ENCODE results near the gene OSBPL5.

OSBPL5 gene

DNA sequence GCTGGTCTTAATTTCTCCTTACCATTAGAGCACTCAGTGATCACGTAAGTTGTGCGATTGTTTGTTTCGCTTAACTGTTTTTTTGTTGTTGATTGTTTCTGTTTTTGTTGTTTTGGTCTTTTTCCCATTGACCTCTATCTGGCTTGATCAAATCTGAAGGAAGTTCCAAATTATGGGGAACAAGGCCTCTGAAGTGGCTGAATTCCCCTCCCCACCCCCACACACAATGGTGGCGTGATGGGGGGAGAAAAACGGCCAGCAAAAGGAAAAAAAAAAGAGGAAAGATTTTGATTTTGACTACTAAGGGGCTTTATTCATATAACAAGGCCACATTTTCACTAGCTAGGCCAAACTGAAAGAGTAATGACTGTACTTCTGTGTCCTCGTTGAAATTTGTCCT, 53.6 kb downstream of the OSBPL5 start:
- no peaks in the 10 kb centered on the region; the same call in 1 of the 2 replicates for H3K4me1 ChIP-seq (ENCODE audit: insufficient read depth, low read length)
- no peaks in the 10 kb centered on the region for H3K27me3 ChIP-seq (ENCODE audit: insufficient read depth, low read length)
- H3K4me3 ChIP-seq (ENCODE audit: low read length): no peak overlapping the region; the same call in 1 of the 2 replicates
- no peak overlapping the region for H3K27ac ChIP-seq (ENCODE audit: low read length)
- no peak overlapping the region for H3K9ac ChIP-seq (ENCODE audit: low read depth, low read length)
- 0 out of 2 replicates have a peak, but pooled peaks cover 5% of the 10 kb centered on the region for H3K36me3 ChIP-seq (ENCODE audit: insufficient read depth, low read depth, low read length)
- H3K9me3 ChIP-seq (ENCODE audit: insufficient read depth, low read depth, low read length): peaks cover 47% of the 10 kb centered on the region

DNA sequence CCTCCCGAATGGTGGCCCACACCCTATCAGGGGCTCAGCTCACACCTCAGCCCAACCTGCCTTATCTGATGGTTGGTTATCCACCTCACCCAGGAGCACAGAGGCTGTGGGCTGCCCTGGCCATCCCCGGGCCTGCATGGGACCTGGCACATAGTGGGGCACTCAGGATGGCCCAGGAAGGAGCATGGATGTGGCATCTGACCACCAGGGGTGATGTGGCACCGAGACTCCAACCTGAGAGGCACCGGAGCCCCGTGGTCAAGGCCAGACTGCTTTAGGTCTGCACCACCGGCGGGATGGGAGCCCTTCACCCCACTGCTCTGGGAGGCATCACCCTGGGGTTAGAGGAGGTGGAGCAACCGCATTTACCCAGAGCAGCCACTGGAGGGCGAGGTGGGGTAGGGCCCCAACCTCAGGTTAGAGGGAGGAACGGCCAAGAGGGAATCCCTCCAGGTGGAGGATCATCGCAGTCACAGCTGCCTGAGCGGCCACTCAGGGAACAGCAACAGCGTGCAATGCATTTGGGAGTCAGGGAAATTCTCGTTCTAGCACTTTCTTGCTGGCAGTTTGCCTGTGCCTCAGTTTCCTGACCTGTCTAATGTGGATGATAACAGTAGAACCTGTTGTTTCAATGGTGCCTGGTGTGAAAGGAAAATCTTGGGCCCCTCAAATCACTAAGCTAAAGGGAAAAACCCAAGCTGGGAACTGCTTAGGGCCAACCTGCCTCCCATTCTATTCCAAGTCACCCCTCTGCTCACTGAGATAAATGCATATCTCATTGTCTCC, 55.0 kb downstream of the OSBPL5 start:
- H3K4me3 ChIP-seq (ENCODE audit: low read length): no peak overlapping the region
- H3K27me3 ChIP-seq (ENCODE audit: insufficient read depth, low read length): no peaks in the 10 kb centered on the region
- no peak overlapping the region for H3K9ac ChIP-seq (ENCODE audit: low read depth, low read length)
- no peaks in the 10 kb centered on the region; the same call in 1 of the 2 replicates for H3K4me1 ChIP-seq (ENCODE audit: insufficient read depth, low read length)
- H3K9me3 ChIP-seq (ENCODE audit: insufficient read depth, low read depth, low read length): peaks cover 33% of the 10 kb centered on the region
- H3K27ac ChIP-seq (ENCODE audit: low read length): no peak overlapping the region
- 0 out of 2 replicates have a peak, but pooled peaks cover 5% of the 10 kb centered on the region for H3K36me3 ChIP-seq (ENCODE audit: insufficient read depth, low read depth, low read length)

GRCh38 chr11:3109434-3109833, 55.7 kb downstream of the OSBPL5 start:
- no peak overlapping the region for H3K4me3 ChIP-seq (ENCODE audit: low read length)
- H3K27ac ChIP-seq (ENCODE audit: low read length): no peak overlapping the region
- H3K27me3 ChIP-seq (ENCODE audit: insufficient read depth, low read length): no peaks in the 10 kb centered on the region
- H3K4me1 ChIP-seq (ENCODE audit: insufficient read depth, low read length): no peaks in the 10 kb centered on the region; the same call in 1 of the 2 replicates
- 0 out of 2 replicates have a peak, but pooled peaks cover 5% of the 10 kb centered on the region for H3K36me3 ChIP-seq (ENCODE audit: insufficient read depth, low read depth, low read length)
- no peak overlapping the region for H3K9ac ChIP-seq (ENCODE audit: low read depth, low read length)
- peaks cover 28% of the 10 kb centered on the region; the same call in 1 of the 2 replicates for H3K9me3 ChIP-seq (ENCODE audit: insufficient read depth, low read depth, low read length)

GRCh38 chr11:3108183-3108721, 56.9 kb downstream of the OSBPL5 start:
- Histone ChIP-seq H3K27ac (ENCODE audit: low read length) (no peak overlapping the region), H3K27me3 (ENCODE audit: insufficient read depth, low read length) (no peaks in the 10 kb centered on the region), H3K9ac (ENCODE audit: low read depth, low read length) (no peak overlapping the region), H3K4me1 (ENCODE audit: insufficient read depth, low read length) (no peaks in the 10 kb centered on the region; the same call in 1 of the 2 replicates), H3K36me3 (ENCODE audit: insufficient read depth, low read depth, low read length) (0 out of 2 replicates have a peak, but pooled peaks cover 5% of the 10 kb centered on the region), H3K9me3 (ENCODE audit: insufficient read depth, low read depth, low read length) (peaks cover 19% of the 10 kb centered on the region; the same call in 1 of the 2 replicates), H3K4me3 (ENCODE audit: low read length) (no peak overlapping the region)

GRCh38 chr11:3107608-3108182, 57.4 kb downstream of the OSBPL5 start:
- Histone ChIP-seq H3K27me3 (ENCODE audit: insufficient read depth, low read length) (no peaks in the 10 kb centered on the region), H3K9me3 (ENCODE audit: insufficient read depth, low read depth, low read length) (peaks cover 16% of the 10 kb centered on the region; the same call in 1 of the 2 replicates), H3K9ac (ENCODE audit: low read depth, low read length) (no peak overlapping the region), H3K4me1 (ENCODE audit: insufficient read depth, low read length) (no peaks in the 10 kb centered on the region; the same call in 1 of the 2 replicates), H3K27ac (ENCODE audit: low read length) (no peak overlapping the region), H3K36me3 (ENCODE audit: insufficient read depth, low read depth, low read length) (0 out of 2 replicates have a peak, but pooled peaks cover 5% of the 10 kb centered on the region), H3K4me3 (ENCODE audit: low read length) (no peak overlapping the region)

DNA sequence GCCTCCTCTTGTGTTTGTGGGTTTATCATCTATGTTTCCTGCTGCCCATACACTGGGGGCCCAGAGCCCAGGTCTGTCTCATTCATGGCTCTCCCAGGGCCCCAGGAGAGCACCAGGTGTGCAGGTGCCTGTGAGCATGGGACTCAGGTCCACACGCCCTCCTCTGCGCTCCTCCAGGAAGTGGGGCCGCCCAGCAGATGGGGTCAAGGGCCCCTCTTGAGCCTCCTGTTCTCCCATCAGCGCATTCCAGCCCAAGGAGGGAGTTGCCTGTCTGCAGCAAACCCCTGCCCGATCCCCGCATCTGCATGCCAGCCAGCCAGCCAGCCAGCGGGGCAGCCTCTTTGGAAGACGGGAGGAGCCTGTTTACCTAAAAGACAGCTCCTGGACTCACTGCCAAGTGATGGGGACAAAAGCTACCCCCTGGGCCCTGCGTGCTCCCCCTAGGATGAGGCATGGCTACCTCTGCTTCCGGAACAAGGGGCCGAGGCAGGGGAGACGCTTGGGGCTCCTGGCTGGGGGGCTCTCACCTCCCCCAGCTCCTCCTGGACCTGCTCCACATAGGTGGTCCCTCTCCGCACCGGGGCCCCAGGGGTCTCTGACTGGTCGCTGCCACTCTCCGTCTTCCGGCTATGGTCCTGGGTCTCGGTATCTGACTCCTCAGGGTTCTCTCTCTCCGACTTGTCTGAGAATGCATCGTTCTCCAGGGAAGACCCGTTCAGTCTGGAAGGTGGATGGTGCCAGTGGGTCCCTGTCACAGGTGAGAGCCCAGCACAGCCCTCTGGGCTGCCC, 58.2 kb downstream of the OSBPL5 start:
- H3K4me1 ChIP-seq (ENCODE audit: insufficient read depth, low read length): no peaks in the 10 kb centered on the region; the same call in 1 of the 2 replicates
- H3K36me3 ChIP-seq (ENCODE audit: insufficient read depth, low read depth, low read length): 0 out of 2 replicates have a peak, but pooled peaks cover 2% of the 10 kb centered on the region
- no peak overlapping the region for H3K9ac ChIP-seq (ENCODE audit: low read depth, low read length)
- no peaks in the 10 kb centered on the region for H3K27me3 ChIP-seq (ENCODE audit: insufficient read depth, low read length)
- H3K9me3 ChIP-seq (ENCODE audit: insufficient read depth, low read depth, low read length): peaks cover 9% of the 10 kb centered on the region; the same call in 1 of the 2 replicates
- H3K27ac ChIP-seq (ENCODE audit: low read length): no peak overlapping the region
- H3K4me3 ChIP-seq (ENCODE audit: low read length): no peak overlapping the region

GRCh38 chr11:3105791-3106735, 59.0 kb downstream of the OSBPL5 start:
- no peaks in the 10 kb centered on the region for H3K36me3 ChIP-seq (ENCODE audit: insufficient read depth, low read depth, low read length)
- no peak overlapping the region for H3K4me3 ChIP-seq (ENCODE audit: low read length)
- no peak overlapping the region for H3K27ac ChIP-seq (ENCODE audit: low read length)
- no peaks in the 10 kb centered on the region; the same call in 1 of the 2 replicates for H3K4me1 ChIP-seq (ENCODE audit: insufficient read depth, low read length)
- H3K9me3 ChIP-seq (ENCODE audit: insufficient read depth, low read depth, low read length): peaks cover under 1% of the 10 kb centered on the region; the same call in 1 of the 2 replicates
- no peak overlapping the region for H3K9ac ChIP-seq (ENCODE audit: low read depth, low read length)
- no peaks in the 10 kb centered on the region for H3K27me3 ChIP-seq (ENCODE audit: insufficient read depth, low read length)

DNA sequence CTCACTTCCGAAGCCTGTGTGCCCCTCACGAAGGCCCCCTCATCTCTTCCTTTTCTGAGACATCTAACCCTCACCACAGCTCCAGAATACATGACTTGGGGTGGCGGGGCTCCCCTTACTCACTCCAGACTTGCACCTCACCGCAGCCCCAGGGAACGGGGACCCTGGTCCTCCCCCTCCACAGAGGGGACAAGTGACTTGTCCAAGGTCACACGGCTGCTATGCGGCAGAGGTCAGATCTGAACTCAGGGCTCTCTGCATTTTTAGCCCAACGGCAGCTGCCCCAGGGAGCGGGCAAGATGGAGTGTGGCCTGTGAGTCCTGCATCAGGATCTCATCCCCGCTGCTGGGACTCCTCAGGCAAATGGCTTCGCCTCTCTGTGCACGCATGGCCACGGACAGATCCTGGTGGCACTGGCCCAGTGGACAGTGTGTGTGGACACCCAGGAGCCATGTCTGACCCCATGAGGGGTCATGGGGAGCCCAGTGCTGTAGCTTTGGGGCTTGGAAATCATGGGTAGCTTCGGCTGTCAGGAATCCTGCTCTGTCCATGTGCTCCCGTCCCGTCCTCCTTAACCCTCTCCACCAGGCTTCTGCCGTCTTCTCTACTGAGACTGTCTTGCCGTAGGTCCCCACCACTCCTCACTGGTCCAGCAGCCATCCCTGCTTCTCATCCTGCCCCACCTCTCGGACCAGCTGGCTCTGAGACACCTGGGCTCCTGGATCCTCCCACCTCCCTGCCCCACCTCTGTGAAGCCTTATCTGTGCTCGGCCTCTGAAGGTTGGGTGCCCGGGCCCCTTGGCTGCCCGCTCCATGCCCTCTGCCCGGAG, 59.9 kb downstream of the OSBPL5 start:
- H3K27me3 ChIP-seq (ENCODE audit: insufficient read depth, low read length): no peaks in the 10 kb centered on the region
- H3K27ac ChIP-seq (ENCODE audit: low read length): no peak overlapping the region
- H3K4me3 ChIP-seq (ENCODE audit: low read length): no peak overlapping the region
- H3K4me1 ChIP-seq (ENCODE audit: insufficient read depth, low read length): no peaks in the 10 kb centered on the region; the same call in 1 of the 2 replicates
- no peaks in the 10 kb centered on the region for H3K9me3 ChIP-seq (ENCODE audit: insufficient read depth, low read depth, low read length)
- H3K36me3 ChIP-seq (ENCODE audit: insufficient read depth, low read depth, low read length): no peaks in the 10 kb centered on the region
- H3K9ac ChIP-seq (ENCODE audit: low read depth, low read length): no peak overlapping the region

DNA sequence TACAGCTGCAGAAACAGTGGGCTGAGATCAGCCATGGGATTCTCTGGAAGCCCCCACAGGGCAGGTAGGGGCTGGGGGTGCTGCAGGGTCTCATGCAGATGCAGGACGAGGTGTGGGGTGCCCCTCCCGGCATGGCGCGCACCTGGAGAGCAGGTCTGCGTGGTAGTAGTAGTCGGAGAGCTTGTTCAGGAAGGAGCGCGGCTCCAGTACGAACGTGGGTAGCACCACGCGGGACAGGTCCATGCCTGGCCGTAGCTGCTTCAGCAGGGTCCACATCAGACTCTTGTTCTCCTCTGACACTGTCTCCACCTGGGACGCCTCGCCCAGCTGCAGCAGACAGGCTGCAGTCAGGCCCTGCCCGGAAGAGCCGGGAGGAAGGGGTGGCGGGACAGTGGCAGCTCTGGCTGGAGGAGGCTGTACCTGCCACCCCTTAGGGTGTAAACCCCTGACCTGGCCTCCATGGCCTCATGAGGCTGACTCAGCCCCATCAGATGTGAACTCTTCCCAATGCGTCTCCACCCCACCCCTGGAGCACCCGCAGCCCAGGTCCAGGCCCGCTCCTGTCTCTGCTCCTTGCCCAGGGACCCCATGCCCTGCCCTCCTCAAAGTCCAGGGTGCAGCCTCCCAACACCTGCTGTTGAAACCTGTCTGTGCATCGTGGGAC, 60.9 kb downstream of the OSBPL5 start:
- H3K4me1 ChIP-seq (ENCODE audit: insufficient read depth, low read length): no peaks in the 10 kb centered on the region; the same call in 1 of the 2 replicates
- no peaks in the 10 kb centered on the region for H3K27me3 ChIP-seq (ENCODE audit: insufficient read depth, low read length)
- no peak overlapping the region for H3K27ac ChIP-seq (ENCODE audit: low read length)
- H3K4me3 ChIP-seq (ENCODE audit: low read length): no peak overlapping the region
- no peaks in the 10 kb centered on the region for H3K9me3 ChIP-seq (ENCODE audit: insufficient read depth, low read depth, low read length)
- H3K9ac ChIP-seq (ENCODE audit: low read depth, low read length): no peak overlapping the region
- no peaks in the 10 kb centered on the region for H3K36me3 ChIP-seq (ENCODE audit: insufficient read depth, low read depth, low read length)

Measured in iPS-20b (cell line).